GM12878 (cell line): Measurements from ENCODE around the gene CYP2S1. TPM values are rescaled to one million over a fixed set of nuclear protein-coding genes. Genes with fewer than 3 reads are reported as not detected.

Experiments
- ATAC-seq: fragments of 200-7000 bp; cut with Tn5 transposase; 3 replicates; pipeline ENCODE4 v1.9.1; 2020; ENCODE audit warnings: mild to moderate bottlenecking, moderate library complexity
- BruUV-seq: library from RNA; stranded (reverse); fragments of 400-500 nt; replicated peaks from 2 replicates; lab custom pipeline; 2021; lab: Mats Ljungman, UMichigan
- CTCF ChIA-PET: fragments of 300-600 bp; sonication (Branson Sonifier 250); formaldehyde crosslinking; extraction: SDS; loops from one replicate; lab custom pipeline; 2021; ENCODE audit warnings: inconsistent platforms; lab: Yijun Ruan, JAX
- POLR2A ChIA-PET: fragments of 350-600 bp; formaldehyde crosslinking; extraction: SDS; loops from one replicate; lab custom pipeline; 2021; ENCODE audit warnings: inconsistent platforms; lab: Charles Lee
- RAD21 ChIA-PET: fragments of 300-600 bp; sonication (Branson Sonifier 250); formaldehyde crosslinking; loops from one replicate; lab custom pipeline; 2023; ENCODE audit warnings: antibody characterized with exemption; ENCODE audit not compliant: unreplicated experiment; lab: Charles Lee
- SMC1A ChIA-PET: fragments of 300-600 bp; sonication (Branson Sonifier 250); formaldehyde crosslinking; loops from one replicate; lab custom pipeline; 2023; ENCODE audit not compliant: unreplicated experiment, uncharacterized antibody; lab: Charles Lee
- DNase-seq: peaks from one replicate; pipeline ENCODE4 v3.0.0-alpha.2; 2011; ENCODE audit warnings: low read depth, low spot score
- FAIRE-seq: peaks from 3 replicates; lab custom pipeline; 2011; peaks lifted over from hg19 to GRCh38; lab: Jason Lieb, UNC
- H2AFZ ChIP-seq: 2 replicates; pipeline ENCODE4 v1.6.0; 2011; ENCODE audit warnings: low read depth, low read length, control low read depth; ENCODE audit not compliant: control insufficient read depth
- H3K27ac ChIP-seq: 2 replicates; pipeline ENCODE4 v1.5.1; 2011; ENCODE audit warnings: control low read depth; ENCODE audit not compliant: control insufficient read depth, insufficient read depth
- H3K27me3 ChIP-seq, 2 experiments: replicated peaks in 1 of 2; 2 replicates each; pipeline versions ENCODE4 v1.6.0 to v1.6.1; 2011; ENCODE audit warnings: low read length in 1 of 2; ENCODE audit not compliant: control insufficient read depth in 2 of 2, insufficient read depth in 2 of 2
- H3K36me3 ChIP-seq, 2 experiments: 2 replicates each; pipeline ENCODE4 v1.5.1; 2011; ENCODE audit warnings: low read length in 1 of 2; ENCODE audit not compliant: control insufficient read depth in 2 of 2, insufficient read depth in 2 of 2
- H3K4me1 ChIP-seq: 2 replicates; pipeline ENCODE4 v1.6.1; 2011; ENCODE audit warnings: mild to moderate bottlenecking, low read length, moderate library complexity, mixed read lengths; ENCODE audit not compliant: control insufficient read depth, insufficient read depth
- H3K4me2 ChIP-seq: 2 replicates; pipeline ENCODE4 v1.6.0; 2011; ENCODE audit warnings: control low read depth; ENCODE audit not compliant: control insufficient read depth, insufficient read depth
- H3K4me3 ChIP-seq: fragments of 200-600 bp; sonication (generic); 2 replicates; pipeline ENCODE4 v1.5.1; 2016
- H3K79me2 ChIP-seq: 2 replicates; pipeline ENCODE4 v1.6.0; 2011; ENCODE audit warnings: low read length; ENCODE audit not compliant: control insufficient read depth, insufficient read depth
- H3K9ac ChIP-seq: 2 replicates; pipeline ENCODE4 v1.8.0; 2011; ENCODE audit warnings: low read length, control low read depth, mixed read lengths; ENCODE audit not compliant: control insufficient read depth, insufficient read depth
- H3K9me3 ChIP-seq: replicated peaks from 3 replicates; pipeline ENCODE4 v1.5.1; 2011; ENCODE audit warnings: mild to moderate bottlenecking, low read length; ENCODE audit not compliant: control insufficient read depth, insufficient read depth
- H4K20me1 ChIP-seq: 2 replicates; pipeline ENCODE4 v1.6.0; 2011; ENCODE audit not compliant: control insufficient read depth, insufficient read depth
- BRCA1 ChIP-seq: IDR thresholded peaks from 2 replicates; pipeline ENCODE4 v1.6.1; 2011; ENCODE audit warnings: low read depth, low read length, improper control_type of control experiment
- ETV6 ChIP-seq, 2 experiments: fragments of 450-650 bp in 1 of 2; IDR thresholded peaks in 1 of 2; conservative IDR thresholded peaks in 1 of 2; 2 replicates each; pipeline ENCODE4 v1.6.1; 2014; ENCODE audit warnings: antibody characterized with exemption in 1 of 2, borderline replicate concordance in 1 of 2, low read depth in 1 of 2, mild to moderate bottlenecking in 1 of 2, moderate library complexity in 1 of 2
- EZH2 ChIP-seq: IDR thresholded peaks from 2 replicates; pipeline ENCODE4 v1.6.1; 2012; ENCODE audit warnings: low read depth, mild to moderate bottlenecking, control low read depth, inconsistent platforms, low read length, borderline replicate concordance; ENCODE audit not compliant: control insufficient read depth
- IRF4 ChIP-seq: IDR thresholded peaks from 2 replicates; pipeline ENCODE4 v1.6.1; 2011; ENCODE audit warnings: low read depth, low read length
- JUNB ChIP-seq: IDR thresholded peaks from 2 replicates; pipeline ENCODE4 v1.6.1; 2016; ENCODE audit warnings: antibody characterized with exemption, mild to moderate bottlenecking
- KDM1A ChIP-seq: fragments of 200-600 bp; sonication (generic); IDR thresholded peaks from 2 replicates; pipeline ENCODE4 v1.6.1; 2016; ENCODE audit warnings: borderline replicate concordance
- SMARCA5 ChIP-seq: fragments of 450-650 bp; IDR thresholded peaks from 2 replicates; pipeline ENCODE4 v1.6.1; 2017; ENCODE audit warnings: mild to moderate bottlenecking
- SMC3 ChIP-seq: IDR thresholded peaks from 2 replicates; pipeline ENCODE4 v1.6.1; 2011; ENCODE audit warnings: low read length, improper control_type of control experiment, borderline replicate concordance
- SUPT20H ChIP-seq: IDR thresholded peaks from 2 replicates; pipeline ENCODE4 v1.6.1; 2011; ENCODE audit warnings: low read depth, mild to moderate bottlenecking, low read length, moderate library complexity, borderline replicate concordance; ENCODE audit not compliant: control insufficient read depth
- TCF7 ChIP-seq: IDR thresholded peaks from 2 replicates; pipeline ENCODE4 v1.6.1; 2014; ENCODE audit warnings: antibody characterized with exemption, borderline replicate concordance
- ZZZ3 ChIP-seq: IDR thresholded peaks from 2 replicates; pipeline ENCODE4 v1.6.1; 2011; ENCODE audit warnings: low read depth; ENCODE audit not compliant: control insufficient read depth, insufficient read length
- whole genome bisulfite sequencing: methylation state at CpG from one replicate; pipeline ENCODE4 v1.1.6; 2016; ENCODE audit warnings: low lambda C conversion rate; ENCODE audit not compliant: insufficient replicate concordance, insufficient coverage; ENCODE audit errors: missing lambda C conversion rate; 5-methylcytosine and 5-hydroxymethylcytosine counted together
- in situ Hi-C: fragments of 300-500 bp; cut with MboI; formaldehyde crosslinking; loops from 9 replicates; pipeline ENCODE4 v1.14.3; 2018; ENCODE audit warnings: mixed read lengths
- intact Hi-C: fragments of 100-400 bp; cut with micrococcal nuclease; formaldehyde crosslinking; loops from one replicate; pipeline ENCODE4 v1.14.2; 2022; ENCODE audit not compliant: unreplicated experiment
- polyA plus RNA-seq, 11 experiments: library from polyadenylated mRNA; depleted of rRNA in 4 of 11; unstranded in 6 of 11; stranded (reverse) in 5 of 11; fragments of >200 nt; fragmentation: Nextera tagmentation in 4 of 11; fragmentation: Illumina TruSeq in 1 of 11; extraction: Ambion mirVana in 4 of 11; extraction: Trizol in 1 of 11; gene quantifications; 1 replicate in 1 of 11; 2 replicates in 10 of 11; pipeline versions ENCODE4 v1.2.1 to v1.2.3, GENCODE V29; 2011 to 2016; ENCODE audit warnings: inconsistent platforms in 2 of 11, missing spikeins in 2 of 11, low read depth in 1 of 11
- total RNA-seq, 4 experiments: library from RNA; depleted of rRNA in 3 of 4; stranded (reverse); fragments of >200 nt in 3 of 4; fragmentation: Illumina TruSeq in 1 of 4; extraction: Trizol in 1 of 4; gene quantifications; 2 replicates each; pipeline versions ENCODE4 v1.2.1 to v1.2.3, GENCODE V29; 2013 to 2021
- TF ChIP-seq, protein P1 (sequence below): IDR thresholded peaks from 2 replicates; pipeline ENCODE4 v1.6.1; 2012; ENCODE audit warnings: low read depth, low read length, improper control_type of control experiment
- TF ChIP-seq, protein P2 (sequence below): fragments of 450-650 bp; IDR thresholded peaks from 2 replicates; pipeline ENCODE4 v1.6.1; 2014; ENCODE audit warnings: mild to moderate bottlenecking
- TF ChIP-seq, protein P3 (sequence below): IDR thresholded peaks from 2 replicates; pipeline ENCODE4 v1.6.1; 2012; ENCODE audit warnings: low read depth, low read length, improper control_type of control experiment
- TF ChIP-seq, protein P4 (sequence below): fragments of 450-650 bp; IDR thresholded peaks from 2 replicates; pipeline ENCODE4 v1.6.1; 2017; ENCODE audit warnings: mild to moderate bottlenecking, moderate library complexity

CYP2S1 gene
- total and polyA plus RNA-seq, 10 of the 15 experiments (the other 5 are each of a cell fraction or from before 2014, with no cell fraction given): 0.03 to 0.28 (median 0.12) TPM; not detected in 2

DNA sequence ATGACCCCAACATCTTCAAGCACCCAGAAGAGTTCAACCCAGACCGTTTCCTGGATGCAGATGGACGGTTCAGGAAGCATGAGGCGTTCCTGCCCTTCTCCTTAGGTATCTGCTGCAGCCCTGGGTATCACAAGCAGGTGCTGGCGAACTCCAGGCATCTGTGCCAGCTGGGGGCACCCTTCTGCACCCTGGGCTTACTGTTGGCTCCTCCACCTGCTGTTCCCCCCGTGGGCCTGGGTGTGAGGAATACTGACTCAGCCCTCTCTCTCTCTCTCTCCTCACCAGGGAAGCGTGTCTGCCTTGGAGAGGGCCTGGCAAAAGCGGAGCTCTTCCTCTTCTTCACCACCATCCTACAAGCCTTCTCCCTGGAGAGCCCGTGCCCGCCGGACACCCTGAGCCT is 13.0 kb downstream of the CYP2S1 start:
- FAIRE-seq (no peak), DNase-seq (no peak), ATAC-seq (peak; percentile 17; the same call in 1 of the 3 replicates)
- BruUV-seq: no TSS peak
- intact Hi-C loops: no loop called here
- SMC1A ChIA-PET: interaction anchor here (0.9 to 3.5 kb wide), 3 partner anchors 52 to 57 kb away, joined by 3 to 32 read pairs (median 6); partner anchors contain the start of gene HNRNPUL1
- WGBS: 40% methylated on average over 8 of the region's 10 CpGs
- RAD21 ChIA-PET: interaction anchor here (2.2 kb wide), 1 partner anchor 57 kb away, joined by 26 read pairs; no protein-coding TSS in a partner anchor
- no peak overlapping the region for H2AFZ ChIP-seq
- in situ Hi-C loops: no loop called here
- POLR2A ChIA-PET: no interaction called here
- H3K4me1 ChIP-seq: no peaks in the 10 kb centered on the region
- CTCF ChIA-PET: interaction anchor here (6.0 kb wide), 1 partner anchor 55 kb away, joined by 90 read pairs; the partner anchor contains the start of gene HNRNPUL1
- no peaks in the 10 kb centered on the region for H3K36me3 ChIP-seq
- H3K9ac ChIP-seq: no peak overlapping the region
- H3K9me3 ChIP-seq: no peaks in the 10 kb centered on the region
- H3K79me2 ChIP-seq: no peaks in the 10 kb centered on the region
- H3K27me3 ChIP-seq: no peaks in the 10 kb centered on the region; a peak in 1 of 4 replicates
- H4K20me1 ChIP-seq: no peaks in the 10 kb centered on the region
- H3K27ac ChIP-seq: no peak overlapping the region
- no peak overlapping the region for H3K4me3 ChIP-seq
- H3K4me2 ChIP-seq: no peak overlapping the region
- TF ChIP-seq JUNB (no peak), TCF7 (no peak), SMARCA5 (no peak), KDM1A (no peak), SMC3 (peak; percentile 15; the same call in 1 of the 2 replicates), ETV6 (conservative IDR thresholded peaks at IDR 0.05 in 1 of 2, IDR thresholded peaks at IDR 0.05 in 1 of 2; ENCODE audit: borderline replicate concordance in 1 of 2, low read depth in 1 of 2) (no peak), ZZZ3 (no peak), IRF4 (no peak), EZH2 (no peak), SUPT20H (no peak), BRCA1 (no peak)
- TF ChIP-seq, protein P1, sequence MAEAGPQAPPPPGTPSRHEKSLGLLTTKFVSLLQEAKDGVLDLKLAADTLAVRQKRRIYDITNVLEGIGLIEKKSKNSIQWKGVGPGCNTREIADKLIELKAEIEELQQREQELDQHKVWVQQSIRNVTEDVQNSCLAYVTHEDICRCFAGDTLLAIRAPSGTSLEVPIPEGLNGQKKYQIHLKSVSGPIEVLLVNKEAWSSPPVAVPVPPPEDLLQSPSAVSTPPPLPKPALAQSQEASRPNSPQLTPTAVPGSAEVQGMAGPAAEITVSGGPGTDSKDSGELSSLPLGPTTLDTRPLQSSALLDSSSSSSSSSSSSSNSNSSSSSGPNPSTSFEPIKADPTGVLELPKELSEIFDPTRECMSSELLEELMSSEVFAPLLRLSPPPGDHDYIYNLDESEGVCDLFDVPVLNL: no peak
- TF ChIP-seq, protein P2, sequence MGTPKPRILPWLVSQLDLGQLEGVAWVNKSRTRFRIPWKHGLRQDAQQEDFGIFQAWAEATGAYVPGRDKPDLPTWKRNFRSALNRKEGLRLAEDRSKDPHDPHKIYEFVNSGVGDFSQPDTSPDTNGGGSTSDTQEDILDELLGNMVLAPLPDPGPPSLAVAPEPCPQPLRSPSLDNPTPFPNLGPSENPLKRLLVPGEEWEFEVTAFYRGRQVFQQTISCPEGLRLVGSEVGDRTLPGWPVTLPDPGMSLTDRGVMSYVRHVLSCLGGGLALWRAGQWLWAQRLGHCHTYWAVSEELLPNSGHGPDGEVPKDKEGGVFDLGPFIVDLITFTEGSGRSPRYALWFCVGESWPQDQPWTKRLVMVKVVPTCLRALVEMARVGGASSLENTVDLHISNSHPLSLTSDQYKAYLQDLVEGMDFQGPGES: no peak
- TF ChIP-seq, protein P3, sequence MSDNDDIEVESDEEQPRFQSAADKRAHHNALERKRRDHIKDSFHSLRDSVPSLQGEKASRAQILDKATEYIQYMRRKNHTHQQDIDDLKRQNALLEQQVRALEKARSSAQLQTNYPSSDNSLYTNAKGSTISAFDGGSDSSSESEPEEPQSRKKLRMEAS: no peak
- TF ChIP-seq, protein P4, sequence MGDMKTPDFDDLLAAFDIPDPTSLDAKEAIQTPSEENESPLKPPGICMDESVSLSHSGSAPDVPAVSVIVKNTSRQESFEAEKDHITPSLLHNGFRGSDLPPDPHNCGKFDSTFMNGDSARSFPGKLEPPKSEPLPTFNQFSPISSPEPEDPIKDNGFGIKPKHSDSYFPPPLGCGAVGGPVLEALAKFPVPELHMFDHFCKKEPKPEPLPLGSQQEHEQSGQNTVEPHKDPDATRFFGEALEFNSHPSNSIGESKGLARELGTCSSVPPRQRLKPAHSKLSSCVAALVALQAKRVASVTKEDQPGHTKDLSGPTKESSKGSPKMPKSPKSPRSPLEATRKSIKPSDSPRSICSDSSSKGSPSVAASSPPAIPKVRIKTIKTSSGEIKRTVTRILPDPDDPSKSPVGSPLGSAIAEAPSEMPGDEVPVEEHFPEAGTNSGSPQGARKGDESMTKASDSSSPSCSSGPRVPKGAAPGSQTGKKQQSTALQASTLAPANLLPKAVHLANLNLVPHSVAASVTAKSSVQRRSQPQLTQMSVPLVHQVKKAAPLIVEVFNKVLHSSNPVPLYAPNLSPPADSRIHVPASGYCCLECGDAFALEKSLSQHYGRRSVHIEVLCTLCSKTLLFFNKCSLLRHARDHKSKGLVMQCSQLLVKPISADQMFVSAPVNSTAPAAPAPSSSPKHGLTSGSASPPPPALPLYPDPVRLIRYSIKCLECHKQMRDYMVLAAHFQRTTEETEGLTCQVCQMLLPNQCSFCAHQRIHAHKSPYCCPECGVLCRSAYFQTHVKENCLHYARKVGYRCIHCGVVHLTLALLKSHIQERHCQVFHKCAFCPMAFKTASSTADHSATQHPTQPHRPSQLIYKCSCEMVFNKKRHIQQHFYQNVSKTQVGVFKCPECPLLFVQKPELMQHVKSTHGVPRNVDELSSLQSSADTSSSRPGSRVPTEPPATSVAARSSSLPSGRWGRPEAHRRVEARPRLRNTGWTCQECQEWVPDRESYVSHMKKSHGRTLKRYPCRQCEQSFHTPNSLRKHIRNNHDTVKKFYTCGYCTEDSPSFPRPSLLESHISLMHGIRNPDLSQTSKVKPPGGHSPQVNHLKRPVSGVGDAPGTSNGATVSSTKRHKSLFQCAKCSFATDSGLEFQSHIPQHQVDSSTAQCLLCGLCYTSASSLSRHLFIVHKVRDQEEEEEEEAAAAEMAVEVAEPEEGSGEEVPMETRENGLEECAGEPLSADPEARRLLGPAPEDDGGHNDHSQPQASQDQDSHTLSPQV: no peak
